ENCODE measurements around the gene TAF8.

Gene TAF8

DNA sequence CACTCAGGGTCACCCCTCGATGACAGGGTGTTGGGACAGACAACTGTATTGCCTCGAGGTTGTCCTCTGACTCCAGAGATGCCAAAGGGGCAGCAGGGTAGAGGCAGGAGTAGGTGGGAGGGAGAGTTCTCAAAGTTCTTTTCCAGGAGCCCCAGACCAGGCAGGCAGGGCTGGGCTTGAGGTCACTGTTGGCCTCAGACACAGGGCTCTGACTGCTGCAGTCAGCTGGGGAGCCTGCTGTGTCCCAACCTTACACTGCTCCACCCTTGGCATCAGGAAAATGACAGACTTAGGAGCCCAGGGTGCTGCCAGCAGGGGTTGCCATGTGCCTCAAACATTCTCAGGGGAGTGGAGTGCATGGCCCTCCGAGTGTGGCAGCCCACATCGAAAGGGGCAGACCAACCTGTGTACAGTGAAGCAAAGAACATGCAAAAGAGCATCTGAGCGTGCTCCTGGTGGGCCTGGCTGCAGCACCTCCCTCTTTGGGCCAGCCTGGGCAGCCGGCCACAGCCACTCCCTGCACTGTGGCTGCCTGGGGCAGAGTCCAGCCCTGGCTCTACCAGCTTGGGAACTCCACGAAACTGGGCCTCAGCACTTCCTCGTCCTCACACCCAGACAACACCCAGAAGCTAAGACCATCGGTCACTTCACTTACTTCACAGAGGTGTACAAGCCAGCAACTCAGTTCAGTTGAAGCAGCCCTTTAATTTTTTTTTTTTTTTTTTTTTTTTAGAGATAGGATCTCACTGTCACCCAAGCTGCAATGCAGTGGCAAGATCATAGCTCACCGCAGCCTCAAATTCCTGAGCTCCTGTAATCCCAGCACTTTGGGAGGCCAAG lies 68.1 kb downstream of the TAF8 start:
- H3K9me3 ChIP-seq (ENCODE audit: control insufficient read depth, insufficient read depth, low read length), result no peaks in the 10 kb centered on the region
- H3K9ac ChIP-seq (ENCODE audit: low read depth, low read length), result no peak overlapping the region
- peaks cover 24% of the 10 kb centered on the region for H3K36me3 ChIP-seq (ENCODE audit: control insufficient read depth, insufficient read depth, low read length)
- no peaks in the 10 kb centered on the region for H3K27me3 ChIP-seq (ENCODE audit: control insufficient read depth, insufficient read depth, low read length)
- H3K4me3 ChIP-seq (ENCODE audit: low read depth, low read length), result no peak overlapping the region
- no peak overlapping the region for H3K27ac ChIP-seq (ENCODE audit: low read depth, low read length)
- no peaks in the 10 kb centered on the region for H3K4me1 ChIP-seq (ENCODE audit: control insufficient read depth, insufficient read depth, low read length)

DNA sequence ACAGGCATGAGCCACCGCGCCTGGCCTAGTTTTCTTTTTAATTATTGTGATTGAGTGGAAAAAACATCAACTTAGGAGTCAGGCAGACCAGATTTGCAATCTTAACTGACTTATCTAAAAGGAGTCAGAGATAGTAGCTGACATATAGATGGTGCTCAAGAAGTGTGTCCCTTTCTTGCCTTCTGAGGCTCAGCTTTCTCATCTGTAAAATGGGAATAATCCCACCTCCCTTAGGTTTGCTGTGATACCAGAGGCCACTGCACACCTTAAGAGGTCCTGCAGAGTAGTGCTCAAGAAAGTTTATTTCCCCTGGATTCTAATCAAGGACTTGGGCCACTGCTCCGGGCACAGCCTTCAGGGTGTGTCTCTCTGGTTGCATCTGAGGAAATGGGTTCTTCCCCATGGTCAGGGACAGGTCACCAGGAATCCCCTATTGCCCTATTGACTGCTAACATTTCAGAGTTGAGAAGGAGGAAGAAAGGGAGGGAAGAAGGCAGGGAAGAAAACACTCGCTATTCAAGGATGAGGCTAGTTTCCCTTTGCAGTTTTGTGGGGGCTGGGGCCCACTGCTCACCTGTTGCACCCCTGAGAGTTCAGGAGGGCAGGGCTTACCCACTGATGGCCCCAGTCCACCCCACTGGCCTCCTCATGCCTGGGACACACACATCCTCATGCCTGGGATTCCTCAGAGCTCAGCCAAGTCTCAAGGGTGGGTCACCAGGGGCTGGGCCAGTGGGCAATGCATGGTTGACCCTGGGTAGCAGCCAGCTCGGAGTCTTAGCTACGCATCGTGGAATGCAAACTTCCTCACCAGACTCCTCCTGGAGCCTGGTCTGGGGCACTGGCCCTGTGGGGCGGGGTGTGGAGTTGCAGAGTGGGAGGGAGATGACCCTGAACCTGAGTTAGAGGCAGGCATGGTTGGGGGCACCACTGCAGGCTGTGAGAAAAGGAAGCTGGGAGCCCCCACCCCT lies 70.9 kb downstream of the TAF8 start:
- Histone ChIP-seq H3K4me3 (ENCODE audit: low read depth, low read length) (no peak overlapping the region), H3K4me1 (ENCODE audit: control insufficient read depth, insufficient read depth, low read length) (no peaks in the 10 kb centered on the region), H3K9me3 (ENCODE audit: control insufficient read depth, insufficient read depth, low read length) (no peaks in the 10 kb centered on the region), H3K27ac (ENCODE audit: low read depth, low read length) (no peak overlapping the region), H3K27me3 (ENCODE audit: control insufficient read depth, insufficient read depth, low read length) (no peaks in the 10 kb centered on the region), H3K36me3 (ENCODE audit: control insufficient read depth, insufficient read depth, low read length) (peaks cover 44% of the 10 kb centered on the region), H3K9ac (ENCODE audit: low read depth, low read length) (no peak overlapping the region)

DNA sequence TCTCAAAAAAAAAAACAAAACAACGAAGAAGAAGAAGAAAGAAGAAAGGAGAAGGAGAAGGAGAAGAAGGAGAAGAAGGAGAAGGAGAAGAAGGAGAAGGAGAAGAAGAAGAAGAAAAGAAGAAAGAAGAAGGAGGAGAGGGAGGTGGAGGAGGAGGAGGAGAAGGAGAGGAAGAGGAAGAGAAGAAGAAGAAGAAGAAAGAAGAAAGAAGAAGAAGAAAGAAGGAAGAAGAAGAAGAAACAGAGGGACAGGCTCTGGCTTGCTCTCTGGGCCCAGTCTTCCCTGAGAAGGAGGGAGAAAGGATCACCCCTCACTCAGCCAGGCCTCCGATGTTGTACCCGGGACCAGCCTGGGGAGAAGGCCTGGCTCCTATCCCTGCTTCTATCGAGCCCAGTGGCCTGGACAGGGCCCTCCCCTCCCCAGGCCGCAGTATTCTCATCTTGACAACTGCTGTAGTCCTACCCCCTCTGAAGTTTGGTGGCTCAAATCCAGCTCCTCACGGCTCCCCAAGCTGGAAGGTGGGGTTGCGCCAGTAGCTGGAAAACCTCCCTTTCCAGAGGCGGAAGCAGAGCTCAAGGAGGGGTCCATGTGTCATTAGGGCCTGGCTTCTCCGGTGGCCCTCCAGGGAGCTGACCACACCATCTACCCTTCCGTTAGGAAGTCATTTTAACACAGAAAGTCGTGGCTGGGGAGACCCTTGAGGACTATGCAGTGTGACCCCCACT lies 73.2 kb downstream of the TAF8 start:
- H3K36me3 ChIP-seq (ENCODE audit: control insufficient read depth, insufficient read depth, low read length), result peaks cover 55% of the 10 kb centered on the region
- no peak overlapping the region for H3K27ac ChIP-seq (ENCODE audit: low read depth, low read length)
- H3K9ac ChIP-seq (ENCODE audit: low read depth, low read length), result no peak overlapping the region
- H3K4me1 ChIP-seq (ENCODE audit: control insufficient read depth, insufficient read depth, low read length), result no peaks in the 10 kb centered on the region
- no peak overlapping the region for H3K4me3 ChIP-seq (ENCODE audit: low read depth, low read length)
- no peaks in the 10 kb centered on the region for H3K9me3 ChIP-seq (ENCODE audit: control insufficient read depth, insufficient read depth, low read length)
- no peaks in the 10 kb centered on the region for H3K27me3 ChIP-seq (ENCODE audit: control insufficient read depth, insufficient read depth, low read length)

DNA sequence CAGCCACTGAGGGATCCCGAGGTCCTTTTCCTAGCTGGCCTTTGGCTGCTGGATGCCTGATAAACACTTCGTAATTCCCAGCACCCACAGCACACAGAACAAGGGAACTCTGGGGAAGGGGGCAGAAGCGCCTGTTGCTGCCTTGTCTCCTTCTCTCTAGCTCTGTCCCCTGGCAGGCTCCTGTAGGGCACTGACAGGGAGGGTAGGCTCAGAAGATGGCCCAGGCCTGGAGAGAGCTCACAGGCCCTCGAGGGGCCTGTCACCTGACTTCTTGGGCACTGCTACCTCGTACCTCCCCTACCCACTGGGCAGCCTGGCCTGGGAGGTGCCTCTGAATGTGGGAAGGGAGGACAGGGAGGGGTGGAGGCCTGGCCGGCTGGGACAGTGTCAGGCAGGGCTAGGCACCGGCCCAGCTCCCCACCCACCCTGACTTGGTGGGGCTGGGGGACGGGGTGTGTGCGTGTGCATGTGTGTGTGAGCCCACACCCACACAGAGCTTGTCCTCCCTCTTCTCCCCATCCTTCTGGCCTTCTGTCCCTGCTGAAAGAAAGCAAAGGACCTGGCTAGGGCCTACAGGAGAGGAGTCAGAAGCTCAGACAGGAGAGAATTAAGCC lies 74.0 kb downstream of the TAF8 start:
- H3K36me3 ChIP-seq (ENCODE audit: control insufficient read depth, insufficient read depth, low read length), result peaks cover 62% of the 10 kb centered on the region
- H3K27ac ChIP-seq (ENCODE audit: low read depth, low read length), result no peak overlapping the region

DNA sequence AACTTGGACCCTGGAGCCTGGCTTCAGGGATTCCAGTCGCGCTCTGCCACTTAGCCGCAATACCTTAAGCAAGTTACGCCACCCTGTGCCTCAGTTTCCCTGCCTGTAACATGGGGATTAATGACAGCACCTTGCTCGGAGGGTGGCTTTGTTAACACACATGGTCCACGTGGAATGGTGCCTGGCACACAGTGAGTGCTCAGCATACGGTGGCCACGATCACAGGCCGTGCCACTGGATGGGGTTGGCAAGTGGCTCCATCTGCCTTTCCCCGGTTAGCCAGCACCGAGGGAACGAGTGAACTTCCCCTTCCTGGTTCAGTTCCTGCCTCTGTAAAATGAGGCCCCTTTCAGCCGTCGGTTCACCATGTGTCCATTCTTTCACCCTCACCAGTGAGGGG lies 74.9 kb downstream of the TAF8 start:
- no peaks in the 10 kb centered on the region for H3K9me3 ChIP-seq (ENCODE audit: control insufficient read depth, insufficient read depth, low read length)
- peaks cover 71% of the 10 kb centered on the region for H3K36me3 ChIP-seq (ENCODE audit: control insufficient read depth, insufficient read depth, low read length)
- H3K27ac ChIP-seq (ENCODE audit: low read depth, low read length), result no peak overlapping the region

More for the DNA sequence above, 74.0 kb downstream of the TAF8 start:
- H3K4me3 ChIP-seq (ENCODE audit: low read depth, low read length), result no peak overlapping the region
- H3K9me3 ChIP-seq (ENCODE audit: control insufficient read depth, insufficient read depth, low read length), result no peaks in the 10 kb centered on the region
- H3K9ac ChIP-seq (ENCODE audit: low read depth, low read length), result no peak overlapping the region
- H3K27me3 ChIP-seq (ENCODE audit: control insufficient read depth, insufficient read depth, low read length), result no peaks in the 10 kb centered on the region
- H3K4me1 ChIP-seq (ENCODE audit: control insufficient read depth, insufficient read depth, low read length), result no peaks in the 10 kb centered on the region

DNA sequence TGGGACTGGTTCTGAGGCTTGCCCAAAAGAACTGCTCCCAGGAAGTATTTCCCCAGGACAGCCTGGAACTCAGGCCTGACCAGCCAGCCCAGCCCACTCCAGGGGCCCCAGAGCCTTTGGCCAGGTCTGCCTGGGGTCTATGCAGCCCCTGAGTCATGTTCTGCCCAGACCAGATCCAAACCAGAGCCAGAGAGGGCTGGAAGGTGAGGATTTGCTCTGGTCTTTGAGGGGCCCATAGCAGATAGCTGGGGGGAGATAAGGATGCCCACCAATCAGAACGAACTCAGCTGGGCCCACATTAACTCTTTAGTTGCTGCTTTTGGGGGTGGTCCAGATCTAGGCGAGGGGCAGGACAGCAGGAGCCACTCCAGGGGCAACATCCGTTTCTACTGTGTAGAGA lies 75.3 kb downstream of the TAF8 start:
- H3K27ac ChIP-seq (ENCODE audit: low read depth, low read length), result no peak overlapping the region
- no peak overlapping the region for H3K4me3 ChIP-seq (ENCODE audit: low read depth, low read length)
- no peaks in the 10 kb centered on the region for H3K27me3 ChIP-seq (ENCODE audit: control insufficient read depth, insufficient read depth, low read length)
- no peaks in the 10 kb centered on the region for H3K9me3 ChIP-seq (ENCODE audit: control insufficient read depth, insufficient read depth, low read length)
- no peaks in the 10 kb centered on the region for H3K4me1 ChIP-seq (ENCODE audit: control insufficient read depth, insufficient read depth, low read length)
- H3K9ac ChIP-seq (ENCODE audit: low read depth, low read length), result no peak overlapping the region
- peaks cover 75% of the 10 kb centered on the region for H3K36me3 ChIP-seq (ENCODE audit: control insufficient read depth, insufficient read depth, low read length)

More for the DNA sequence above, 74.9 kb downstream of the TAF8 start:
- no peaks in the 10 kb centered on the region for H3K4me1 ChIP-seq (ENCODE audit: control insufficient read depth, insufficient read depth, low read length)
- H3K9ac ChIP-seq (ENCODE audit: low read depth, low read length), result no peak overlapping the region
- no peak overlapping the region for H3K4me3 ChIP-seq (ENCODE audit: low read depth, low read length)
- no peaks in the 10 kb centered on the region for H3K27me3 ChIP-seq (ENCODE audit: control insufficient read depth, insufficient read depth, low read length)

DNA sequence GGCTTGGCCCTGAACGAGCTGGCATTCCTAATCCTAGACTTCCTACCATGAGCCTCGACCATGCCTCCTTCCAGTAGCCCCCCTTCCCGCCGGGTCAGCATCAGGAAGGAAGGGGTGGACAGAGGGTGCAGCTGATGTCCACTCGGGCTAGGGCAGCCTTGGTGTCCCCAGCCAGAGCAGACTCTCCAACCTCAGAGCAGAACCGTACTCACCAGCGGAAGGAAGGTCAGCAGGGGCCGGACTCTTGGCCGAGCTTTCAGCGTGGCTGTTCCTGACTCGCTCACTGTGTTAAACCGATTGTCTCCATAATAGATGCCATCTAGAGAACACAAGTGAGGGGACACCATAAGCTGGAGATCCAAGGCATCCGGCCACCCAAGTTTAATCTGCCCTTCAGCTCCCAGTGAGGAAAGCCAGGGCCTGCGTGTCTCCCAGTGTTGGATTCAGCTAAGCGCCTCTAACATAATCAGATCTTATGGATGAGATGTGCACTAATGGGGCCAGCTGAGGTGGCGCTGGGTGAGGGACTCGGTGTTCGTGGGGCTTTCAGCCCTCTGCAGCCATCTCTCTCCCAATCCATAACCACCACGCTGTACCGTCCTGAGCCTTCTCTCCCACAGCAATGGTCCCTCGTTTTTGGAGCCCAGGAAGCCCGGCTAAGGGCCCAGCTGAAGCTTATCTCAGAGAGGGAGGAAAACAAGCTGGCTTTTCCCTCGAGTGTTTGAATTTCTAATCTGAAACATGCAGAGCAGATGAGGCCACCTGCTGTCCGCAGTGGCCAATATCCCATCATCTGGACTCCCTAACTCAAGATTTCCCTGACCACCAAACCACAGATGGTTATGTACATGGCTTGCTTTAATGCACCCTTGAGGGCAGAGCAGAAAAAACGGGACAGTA lies 78.4 kb downstream of the TAF8 start:
- H3K27me3 ChIP-seq (ENCODE audit: control insufficient read depth, insufficient read depth, low read length), result no peaks in the 10 kb centered on the region
- no peak overlapping the region for H3K4me3 ChIP-seq (ENCODE audit: low read depth, low read length)
- peaks cover 4% of the 10 kb centered on the region; the same call in 1 of the 2 replicates for H3K4me1 ChIP-seq (ENCODE audit: control insufficient read depth, insufficient read depth, low read length)
- H3K9ac ChIP-seq (ENCODE audit: low read depth, low read length), result no peak overlapping the region
- peaks cover 81% of the 10 kb centered on the region for H3K36me3 ChIP-seq (ENCODE audit: control insufficient read depth, insufficient read depth, low read length)
- no peak overlapping the region for H3K27ac ChIP-seq (ENCODE audit: low read depth, low read length)
- no peaks in the 10 kb centered on the region for H3K9me3 ChIP-seq (ENCODE audit: control insufficient read depth, insufficient read depth, low read length)

DNA sequence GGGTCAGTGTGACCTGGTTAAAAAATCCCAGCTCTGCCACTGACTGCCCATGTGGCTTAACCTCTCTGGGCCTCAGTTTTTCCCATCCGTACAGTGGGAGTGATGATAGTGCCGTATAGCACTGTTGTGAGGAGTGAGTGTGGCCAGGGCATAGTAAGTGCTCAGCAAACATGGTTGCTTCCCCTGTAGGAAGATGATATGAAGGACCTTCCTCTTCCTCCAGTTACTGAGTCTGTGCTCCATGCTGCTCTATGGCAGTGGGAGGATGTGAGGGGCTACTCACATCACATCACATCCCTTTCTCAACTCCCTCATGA lies 79.0 kb downstream of the TAF8 start:
- Histone ChIP-seq H3K9ac (ENCODE audit: low read depth, low read length) (no peak overlapping the region), H3K27ac (ENCODE audit: low read depth, low read length) (no peak overlapping the region), H3K4me1 (ENCODE audit: control insufficient read depth, insufficient read depth, low read length) (peaks cover 4% of the 10 kb centered on the region; the same call in 1 of the 2 replicates), H3K27me3 (ENCODE audit: control insufficient read depth, insufficient read depth, low read length) (no peaks in the 10 kb centered on the region), H3K36me3 (ENCODE audit: control insufficient read depth, insufficient read depth, low read length) (peaks cover 84% of the 10 kb centered on the region), H3K9me3 (ENCODE audit: control insufficient read depth, insufficient read depth, low read length) (no peaks in the 10 kb centered on the region), H3K4me3 (ENCODE audit: low read depth, low read length) (no peak overlapping the region)

DNA sequence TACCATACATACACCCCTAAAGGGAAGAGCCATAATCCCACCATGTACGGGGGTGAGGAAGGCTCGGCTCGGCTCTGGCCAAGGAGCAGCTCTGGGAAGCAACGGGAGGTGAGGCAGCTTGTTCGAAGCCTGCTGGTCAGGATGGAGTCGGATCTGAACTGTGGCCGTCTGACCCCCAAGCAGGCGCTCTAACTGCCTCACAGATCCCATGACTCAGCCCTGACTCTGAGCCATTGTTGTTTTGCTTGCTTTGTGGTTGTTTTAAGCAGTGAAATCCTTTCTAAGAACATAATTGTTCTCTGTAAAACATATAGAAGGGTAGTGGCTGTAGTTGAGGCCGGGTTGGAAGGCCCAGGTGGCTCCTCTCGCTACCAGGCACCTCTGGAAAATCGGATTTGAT lies 81.2 kb downstream of the TAF8 start:
- no peak overlapping the region for H3K27ac ChIP-seq (ENCODE audit: low read depth, low read length)

DNA sequence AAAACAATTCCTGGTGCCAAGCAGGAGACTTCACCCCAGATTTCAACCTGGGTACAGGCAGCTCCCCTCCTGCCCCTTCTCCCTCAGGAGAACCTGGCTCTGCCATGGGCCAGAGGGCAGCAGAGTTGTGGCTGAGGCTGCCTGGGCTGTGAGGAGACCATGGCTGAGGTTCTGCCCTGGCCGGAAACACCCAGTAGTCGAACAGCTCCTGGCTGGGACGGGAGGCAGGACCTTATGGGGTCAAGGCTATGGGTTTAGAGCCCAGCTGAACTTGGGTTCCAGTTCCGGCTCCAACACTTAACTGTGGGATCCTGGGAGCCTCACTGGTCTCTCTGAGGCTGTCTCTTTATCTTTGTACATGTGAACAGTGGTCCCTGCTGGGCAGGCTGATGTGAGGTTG lies 83.6 kb downstream of the TAF8 start:
- no peak overlapping the region for H3K4me3 ChIP-seq (ENCODE audit: low read depth, low read length)
- H3K27me3 ChIP-seq (ENCODE audit: control insufficient read depth, insufficient read depth, low read length), result no peaks in the 10 kb centered on the region
- H3K9ac ChIP-seq (ENCODE audit: low read depth, low read length), result no peak overlapping the region
- peaks cover 41% of the 10 kb centered on the region for H3K4me1 ChIP-seq (ENCODE audit: control insufficient read depth, insufficient read depth, low read length)
- no peaks in the 10 kb centered on the region for H3K9me3 ChIP-seq (ENCODE audit: control insufficient read depth, insufficient read depth, low read length)
- peaks cover 45% of the 10 kb centered on the region for H3K36me3 ChIP-seq (ENCODE audit: control insufficient read depth, insufficient read depth, low read length)
- H3K27ac ChIP-seq (ENCODE audit: low read depth, low read length), result no peak overlapping the region

More for the DNA sequence above, 81.2 kb downstream of the TAF8 start:
- Histone ChIP-seq H3K4me3 (ENCODE audit: low read depth, low read length) (no peak overlapping the region), H3K27me3 (ENCODE audit: control insufficient read depth, insufficient read depth, low read length) (no peaks in the 10 kb centered on the region), H3K9me3 (ENCODE audit: control insufficient read depth, insufficient read depth, low read length) (no peaks in the 10 kb centered on the region), H3K4me1 (ENCODE audit: control insufficient read depth, insufficient read depth, low read length) (peaks cover 19% of the 10 kb centered on the region), H3K9ac (ENCODE audit: low read depth, low read length) (no peak overlapping the region), H3K36me3 (ENCODE audit: control insufficient read depth, insufficient read depth, low read length) (peaks cover 66% of the 10 kb centered on the region)
